Hematopoietic multipotent progenitor cell (in vitro differentiated cells): ENCODE data around the gene GATA2. TPM values are rescaled to one million over a fixed set of nuclear protein-coding genes. Genes with fewer than 3 reads are reported as not detected.

ENCODE experiments used
- DNase-seq, 3 donors: peaks; one replicate each; pipeline ENCODE4 v3.0.0-alpha.2; 2011 to 2015; ENCODE audit warnings: low read depth in 2 of 3, low spot score in 2 of 3
- total RNA-seq: library from RNA; depleted of rRNA; stranded (reverse); fragments of >200 nt; gene quantifications from one replicate; pipeline ENCODE4 v1.2.3, GENCODE V29; 2012

Gene GATA2
- total RNA-seq, result 211 TPM

DNA sequence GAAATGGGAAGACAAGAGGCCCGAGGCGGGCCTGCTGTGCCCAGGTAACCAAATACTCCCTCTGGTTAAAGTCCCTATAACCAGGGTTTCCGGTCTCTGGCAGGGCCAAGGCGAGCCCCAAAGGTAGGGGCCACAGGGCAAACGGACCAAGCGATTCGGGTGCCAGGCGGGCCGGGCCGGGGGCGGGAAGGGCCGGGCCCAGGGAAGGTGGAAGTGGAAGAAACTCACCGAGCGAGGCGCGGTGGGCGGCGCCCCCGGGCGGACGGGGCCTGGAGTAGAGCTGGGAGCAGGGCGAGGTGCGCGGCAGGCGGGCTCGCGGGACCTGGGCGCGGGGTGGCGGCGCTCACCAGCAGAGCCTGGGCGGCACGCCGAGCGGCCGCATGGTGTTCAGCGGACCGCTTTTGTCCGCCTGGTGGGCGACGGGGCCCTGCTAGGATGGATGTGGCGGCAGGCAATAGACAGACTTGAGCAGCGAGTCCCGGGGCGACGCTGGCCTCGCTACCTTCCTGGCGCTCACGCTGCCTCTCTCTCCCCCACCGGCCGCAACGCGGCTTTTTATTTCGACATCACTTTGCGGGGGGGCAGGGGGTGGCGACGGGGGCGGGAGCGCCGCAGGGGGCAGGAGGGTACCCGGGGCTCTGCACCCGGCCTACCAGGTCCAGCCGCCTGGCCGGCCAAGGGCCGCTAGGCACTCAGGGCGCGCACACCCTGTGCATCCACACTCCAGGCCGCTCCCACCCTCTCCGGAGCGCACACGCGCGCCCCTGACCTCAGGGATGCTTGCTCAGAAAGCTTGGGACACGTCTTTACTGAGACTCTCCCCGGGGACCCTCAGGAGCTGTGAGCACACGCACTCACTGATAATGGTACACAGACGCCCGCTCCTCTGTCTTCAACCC, at the start of gene GATA2:
Gene GATA2, minus strand, starts transcription at position 531 of the 899 bp plus-strand sequence. CDS start 6,170 bp downstream, outside the sequence.
- peak in 2 of 3 donors; percentile 69 to 74 for DNase-seq

DNA sequence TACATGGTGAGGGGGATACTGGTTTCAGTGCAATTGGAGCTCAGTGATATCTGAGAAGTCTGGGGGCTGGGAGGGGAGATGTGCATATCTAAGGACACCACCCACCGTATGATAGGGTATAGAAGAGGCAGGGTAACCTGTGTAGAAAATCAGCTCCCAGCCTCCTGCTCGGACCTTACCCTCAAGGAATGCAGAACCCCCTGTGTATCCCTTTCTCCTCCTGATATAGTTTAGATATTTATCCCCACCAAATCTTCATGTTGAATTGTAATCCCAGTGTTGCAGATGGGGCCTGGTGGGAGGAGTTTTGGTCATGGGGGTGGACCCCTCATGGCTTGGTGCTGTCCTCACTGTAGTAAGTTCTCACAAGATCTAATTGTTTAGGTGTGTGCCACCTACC, 48.2 kb upstream of the GATA2 start:
- DNase-seq, result no peak

DNA sequence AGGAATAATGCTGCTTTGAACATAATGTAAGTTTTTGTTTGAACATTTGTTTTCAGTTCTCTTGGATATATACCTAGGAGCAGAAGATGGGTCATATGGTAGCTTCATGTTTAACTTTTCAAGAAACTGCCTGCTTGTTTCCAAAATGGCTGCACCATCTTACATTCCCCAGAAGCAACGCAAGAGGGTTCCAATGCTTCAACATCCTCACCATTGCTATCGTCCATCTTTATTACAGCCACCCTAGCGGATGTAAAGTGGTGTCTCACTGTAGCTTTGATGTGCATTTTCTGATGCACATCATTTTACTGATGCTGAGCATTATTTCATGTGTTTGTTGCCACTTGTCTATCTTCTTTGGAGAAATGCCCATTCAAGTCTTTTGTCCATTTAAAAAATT, 46.4 kb upstream of the GATA2 start:
- no peak for DNase-seq

GRCh38 chr3:128537091-128537703, 44.2 kb upstream of the GATA2 start:
- DNase-seq, result no peak

DNA sequence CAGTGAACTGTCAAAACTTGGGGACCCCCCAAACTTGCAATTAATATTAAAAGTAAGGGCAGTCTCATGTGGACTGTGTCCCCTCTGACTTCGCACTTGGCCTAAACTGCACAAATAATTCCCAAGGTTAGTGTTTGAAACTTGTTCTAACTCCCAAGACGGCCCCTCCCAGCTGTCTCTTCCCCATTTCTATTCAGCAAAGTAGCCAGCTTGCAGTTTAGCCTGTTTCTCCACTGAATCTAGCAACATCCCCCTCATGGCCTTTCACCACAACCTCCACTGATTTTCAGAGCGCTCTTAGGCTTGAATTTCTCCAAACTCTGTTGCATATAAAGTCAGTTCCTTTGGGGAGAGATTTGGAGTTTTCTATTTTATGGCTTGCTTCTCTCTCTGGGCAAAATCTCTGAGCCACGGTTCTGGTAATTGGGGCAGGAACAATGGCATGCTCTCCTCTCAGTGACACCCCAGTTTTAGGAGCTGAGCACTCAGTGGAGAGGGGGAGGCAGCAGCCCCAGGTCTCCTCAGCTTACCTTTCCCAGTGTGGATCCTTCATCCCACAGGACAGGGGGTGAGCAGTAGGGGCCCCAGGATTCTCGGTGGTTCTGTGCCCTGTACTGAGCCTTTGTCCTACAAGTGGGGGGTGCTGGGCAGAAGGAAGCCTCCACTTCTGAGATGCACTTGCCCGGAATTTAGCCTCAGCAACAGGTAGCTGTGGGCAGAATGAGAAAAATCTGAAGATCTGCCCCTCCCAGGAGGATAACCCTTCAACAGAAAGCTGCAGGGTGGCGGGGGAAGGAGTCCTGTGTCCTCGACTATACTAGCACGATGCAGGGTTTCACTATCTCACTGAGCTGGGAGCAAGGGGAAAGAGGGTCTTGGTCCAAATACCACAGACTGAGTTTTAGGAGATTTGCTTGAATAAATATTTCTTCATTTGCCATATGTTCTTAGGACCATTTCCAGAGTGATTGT, 39.3 kb upstream of the GATA2 start:
- no peak for DNase-seq

GRCh38 chr3:128524374-128525299, 31.6 kb upstream of the GATA2 start:
- no peak for DNase-seq

GRCh38 chr3:128523591-128523990, 30.6 kb upstream of the GATA2 start:
- DNase-seq, result peak in 2 of 3 donors; percentile 43 to 63

GRCh38 chr3:128521715-128522114, 28.7 kb upstream of the GATA2 start:
- no peak for DNase-seq

- DNase-seq, result no peak
Measured at GRCh38 chr3:128518587-128519490, 25.8 kb upstream of the GATA2 start.

- no peak for DNase-seq
Measured at GRCh38 chr3:128517648-128518047, 24.6 kb upstream of the GATA2 start.

GRCh38 chr3:128515967-128516366, 23.0 kb upstream of the GATA2 start:
- no peak for DNase-seq

GRCh38 chr3:128508852-128509251, 15.9 kb upstream of the GATA2 start:
- DNase-seq, result no peak

DNA sequence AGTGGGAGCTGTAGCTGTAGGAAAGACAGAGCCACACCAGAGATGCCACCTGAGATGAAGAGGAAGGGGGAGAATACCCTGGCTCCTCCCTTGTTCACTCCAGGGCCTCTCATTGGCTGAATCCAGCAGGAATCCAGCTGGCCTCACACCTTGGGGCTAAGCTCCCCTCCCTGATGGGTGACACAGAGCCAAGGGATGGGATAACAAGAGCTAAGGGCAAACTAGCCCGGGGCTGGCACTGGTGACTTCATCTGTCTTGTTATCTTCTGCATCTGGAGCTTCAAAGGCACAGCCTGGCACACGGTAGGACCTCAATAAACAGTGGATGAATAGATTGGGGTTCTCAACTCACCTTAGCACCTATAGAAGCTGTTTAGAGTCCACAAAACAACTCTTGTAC, 13.8 kb upstream of the GATA2 start:
- DNase-seq, result no peak

GRCh38 chr3:128505771-128506170, 12.8 kb upstream of the GATA2 start:
- DNase-seq, result no peak

DNA sequence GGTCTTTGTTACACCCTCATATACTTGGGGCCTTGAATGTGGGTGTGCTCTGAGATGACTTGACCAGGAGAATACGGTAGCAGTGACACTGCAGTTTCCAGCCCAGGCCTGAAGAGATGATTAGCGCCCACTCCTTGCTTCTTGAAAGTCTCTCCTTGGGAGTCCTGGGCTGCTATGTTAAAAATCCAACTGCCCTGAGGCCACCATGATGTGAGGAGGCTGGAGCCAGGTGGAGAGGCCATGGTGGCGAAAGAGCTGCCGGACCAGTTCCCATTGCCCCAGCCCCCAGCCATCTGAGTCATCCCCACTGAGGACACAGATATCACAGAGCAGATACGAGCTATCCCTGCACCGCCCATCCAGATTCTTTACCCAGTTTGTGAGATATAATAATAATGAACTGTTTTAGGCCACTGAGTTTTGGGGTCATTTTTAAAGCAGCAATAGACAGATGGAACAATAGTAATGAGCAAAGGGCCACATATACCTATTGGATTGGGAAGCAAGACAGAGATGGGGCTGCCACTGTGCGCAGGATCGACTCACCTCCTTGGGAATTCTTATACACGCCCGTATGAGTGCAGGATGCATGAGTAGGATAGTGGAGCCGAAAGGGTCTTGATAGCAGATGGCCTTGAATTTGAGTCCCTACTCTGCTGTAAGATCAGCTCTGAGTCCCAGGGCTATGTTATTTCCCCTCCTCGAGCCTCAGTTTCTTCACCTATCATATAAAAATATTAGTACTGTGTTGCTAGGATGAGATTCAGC, 12.1 kb upstream of the GATA2 start:
- no peak for DNase-seq

DNA sequence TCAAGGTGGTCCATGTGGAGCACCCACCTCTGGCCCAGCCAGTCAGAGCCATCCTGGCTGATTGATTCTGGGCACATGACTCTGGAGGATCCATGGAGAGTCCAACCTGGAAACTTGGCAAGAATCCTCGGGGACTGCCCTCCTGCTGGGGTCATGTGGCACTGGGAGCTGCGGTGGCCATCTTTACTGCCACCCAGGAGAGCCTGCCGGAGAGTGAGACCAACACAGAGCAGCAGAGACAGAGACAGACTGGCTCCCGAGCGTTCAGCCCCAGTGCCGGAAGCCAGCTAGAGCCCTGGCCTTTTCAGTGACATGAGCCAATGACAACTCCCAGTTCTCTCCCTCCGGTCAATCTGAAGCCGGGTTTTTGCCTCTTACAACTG, 11.5 kb upstream of the GATA2 start:
- DNase-seq, result no peak

DNA sequence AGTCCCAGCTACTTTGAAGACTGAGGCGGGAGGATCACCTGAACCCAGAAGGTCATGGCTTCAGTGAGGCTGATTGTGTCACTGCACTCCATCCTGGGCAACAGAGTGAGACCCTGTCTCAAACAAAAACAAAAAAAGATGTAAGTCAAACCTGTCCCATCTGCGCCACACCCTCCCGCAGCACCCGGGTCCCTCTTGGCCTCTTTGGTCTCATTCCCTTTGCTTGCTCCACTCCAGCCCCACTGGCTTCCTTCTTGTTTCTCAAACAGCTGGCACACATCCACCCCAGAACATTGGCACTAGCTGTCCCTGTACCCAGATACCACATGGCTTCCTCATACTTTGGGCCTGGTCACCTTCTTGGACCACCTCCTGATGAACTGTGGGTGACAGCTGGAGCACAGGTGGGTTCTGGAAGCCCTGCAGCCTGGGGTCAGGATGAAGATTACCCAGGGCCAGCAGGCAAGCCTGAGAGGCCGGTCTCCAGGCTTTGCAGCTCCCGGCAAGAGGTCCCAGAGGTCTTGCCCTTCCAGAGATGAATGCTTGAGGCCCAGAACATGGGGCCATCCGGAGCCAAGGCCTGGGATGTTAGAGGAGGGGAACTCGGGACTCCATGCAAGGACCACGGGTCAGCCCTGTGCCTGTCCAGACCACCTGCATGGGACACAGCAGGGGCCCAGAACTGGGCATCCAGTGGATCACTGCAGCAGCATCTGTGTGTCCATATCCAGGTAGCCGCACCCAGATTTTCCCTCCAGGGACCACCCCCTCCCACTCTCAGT, 10.9 kb upstream of the GATA2 start:
- DNase-seq, result no peak
